ENCODE data around the gene NRG3.

DNA sequence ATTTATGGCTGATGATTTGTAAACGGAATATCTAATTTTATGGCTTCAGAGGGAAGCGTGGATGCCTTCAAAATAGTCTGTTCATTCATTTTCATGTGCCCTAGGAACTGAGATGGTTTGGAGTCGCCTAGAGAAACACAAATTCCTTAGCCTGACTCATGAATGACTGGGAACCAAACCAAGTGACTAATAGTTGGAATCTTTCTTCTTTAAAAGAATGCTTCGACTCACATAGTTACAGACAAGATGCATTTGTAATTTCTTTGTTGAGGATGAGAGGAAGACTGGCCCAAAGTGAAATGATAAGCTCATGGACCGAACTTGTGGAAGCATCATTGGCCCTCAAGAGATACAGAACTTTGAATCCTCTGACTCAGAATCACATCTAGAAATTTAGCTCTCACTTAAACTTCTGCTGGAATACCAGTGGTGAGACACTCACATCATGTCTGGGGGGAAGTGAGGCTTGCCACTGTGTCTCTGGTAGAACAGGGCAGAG, 1107.2 kb downstream of the NRG3 start:
- TF ChIP-seq, protein P1, sequence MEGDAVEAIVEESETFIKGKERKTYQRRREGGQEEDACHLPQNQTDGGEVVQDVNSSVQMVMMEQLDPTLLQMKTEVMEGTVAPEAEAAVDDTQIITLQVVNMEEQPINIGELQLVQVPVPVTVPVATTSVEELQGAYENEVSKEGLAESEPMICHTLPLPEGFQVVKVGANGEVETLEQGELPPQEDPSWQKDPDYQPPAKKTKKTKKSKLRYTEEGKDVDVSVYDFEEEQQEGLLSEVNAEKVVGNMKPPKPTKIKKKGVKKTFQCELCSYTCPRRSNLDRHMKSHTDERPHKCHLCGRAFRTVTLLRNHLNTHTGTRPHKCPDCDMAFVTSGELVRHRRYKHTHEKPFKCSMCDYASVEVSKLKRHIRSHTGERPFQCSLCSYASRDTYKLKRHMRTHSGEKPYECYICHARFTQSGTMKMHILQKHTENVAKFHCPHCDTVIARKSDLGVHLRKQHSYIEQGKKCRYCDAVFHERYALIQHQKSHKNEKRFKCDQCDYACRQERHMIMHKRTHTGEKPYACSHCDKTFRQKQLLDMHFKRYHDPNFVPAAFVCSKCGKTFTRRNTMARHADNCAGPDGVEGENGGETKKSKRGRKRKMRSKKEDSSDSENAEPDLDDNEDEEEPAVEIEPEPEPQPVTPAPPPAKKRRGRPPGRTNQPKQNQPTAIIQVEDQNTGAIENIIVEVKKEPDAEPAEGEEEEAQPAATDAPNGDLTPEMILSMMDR (IDR thresholded peaks at IDR 0.05), result no peak
- peak in 1 of 2 donors; percentile 16 for TF ChIP-seq POLR2AphosphoS5 (IDR thresholded peaks at IDR 0.05)

Measured in esophagus muscularis mucosa (tissue), 3 donors.